ENCODE measurements around the gene RYR2.

The RYR2 gene

DNA sequence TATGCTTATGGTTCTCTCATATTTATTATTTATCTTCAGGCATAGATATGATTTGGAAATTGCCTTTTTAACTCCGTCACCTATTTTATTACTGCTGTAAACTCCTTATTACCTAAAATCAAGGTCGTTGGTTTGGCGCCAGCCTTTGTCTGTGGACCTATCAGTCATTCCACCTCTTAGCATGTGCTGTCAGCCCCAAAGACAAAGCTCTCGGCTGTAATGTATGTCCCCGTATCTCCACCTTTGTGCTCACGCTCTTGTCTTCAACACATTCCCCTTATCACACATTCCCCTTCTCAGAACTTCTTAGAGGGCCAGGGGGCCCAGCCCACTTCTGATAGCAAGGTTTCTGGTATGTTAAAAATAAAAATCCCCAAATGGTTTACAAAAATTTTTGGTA is 342.2 kb downstream of the RYR2 start:
- no peak for DNase-seq

- DNase-seq, result no peak
Measured at GRCh38 chr1:237386362-237387143, 344.6 kb downstream of the RYR2 start.

DNA sequence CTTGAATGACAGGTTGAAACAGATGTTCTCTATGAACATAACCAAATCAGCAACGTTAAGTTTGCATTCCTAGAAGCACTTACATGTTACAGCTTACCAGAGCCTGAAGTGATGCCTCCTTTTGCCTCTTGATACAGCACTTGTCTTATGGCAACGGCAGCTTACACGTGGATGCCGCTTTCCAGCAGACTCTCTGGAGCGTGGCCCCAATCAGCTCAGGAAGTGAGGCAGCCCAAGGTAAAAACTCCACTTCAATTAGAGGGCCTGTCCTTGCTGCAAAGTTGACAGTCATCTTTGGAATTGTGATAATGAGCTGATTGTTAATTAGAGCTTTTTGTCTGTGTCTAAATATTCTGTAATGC is 345.1 kb downstream of the RYR2 start:
- no peak for DNase-seq

DNA sequence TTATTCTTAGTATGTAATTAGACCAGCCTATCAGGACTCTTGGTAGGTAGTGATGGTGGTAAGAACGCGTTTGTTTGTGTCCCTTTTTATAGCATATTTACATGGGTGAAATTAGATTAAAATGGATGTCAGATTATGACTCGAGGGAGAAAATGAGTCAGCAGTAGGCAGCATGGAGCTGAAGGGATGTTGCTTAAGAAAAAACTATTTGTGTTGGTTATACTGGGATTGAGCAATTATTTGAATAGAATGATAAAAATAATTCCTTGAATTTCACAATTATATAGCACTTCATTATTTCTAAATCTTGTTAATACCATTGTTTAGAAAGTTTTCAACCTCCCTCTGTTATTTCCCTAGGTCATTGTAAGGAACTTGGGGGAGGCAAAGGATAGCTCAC is 348.8 kb downstream of the RYR2 start:
- DNase-seq, result no peak

DNA sequence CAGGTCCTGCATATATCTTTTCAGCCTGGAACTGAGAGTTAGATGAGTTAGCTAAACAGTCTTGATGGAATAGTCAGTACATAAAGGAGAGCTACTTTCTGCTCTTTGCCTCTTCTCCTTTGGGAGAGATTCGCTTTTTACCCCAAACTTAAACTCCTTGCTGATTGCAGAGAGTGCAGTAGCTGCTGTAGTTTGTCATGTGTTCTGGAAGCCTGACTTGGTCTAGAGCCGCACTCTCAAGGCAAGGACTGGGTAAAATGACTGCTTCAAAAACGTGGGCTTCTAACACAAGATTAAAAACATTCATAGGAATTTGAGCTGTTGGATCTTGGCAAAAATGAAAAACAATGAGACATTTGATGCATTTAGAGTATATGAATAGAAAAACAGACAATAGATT is 351.6 kb downstream of the RYR2 start:
- no peak for DNase-seq

DNA sequence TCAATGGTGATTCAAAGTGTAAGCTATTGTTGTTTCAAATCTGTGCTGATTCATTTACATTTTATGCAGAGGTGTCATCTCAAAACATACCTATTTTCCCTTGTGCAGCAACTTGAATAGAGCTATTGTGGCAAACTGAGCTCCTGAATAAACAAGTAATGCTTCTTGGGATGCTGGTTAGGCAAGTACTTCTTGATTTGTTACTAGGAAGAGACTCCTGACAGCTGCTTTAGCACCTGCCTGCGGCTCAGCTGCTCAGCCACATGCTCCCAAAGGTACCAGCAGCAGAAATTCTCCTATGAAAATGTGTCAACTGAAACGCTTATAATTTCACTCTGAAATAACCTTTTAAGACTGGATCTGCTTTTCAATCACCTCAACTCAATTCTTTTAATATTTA is 352.3 kb downstream of the RYR2 start:
- no peak for DNase-seq

DNA sequence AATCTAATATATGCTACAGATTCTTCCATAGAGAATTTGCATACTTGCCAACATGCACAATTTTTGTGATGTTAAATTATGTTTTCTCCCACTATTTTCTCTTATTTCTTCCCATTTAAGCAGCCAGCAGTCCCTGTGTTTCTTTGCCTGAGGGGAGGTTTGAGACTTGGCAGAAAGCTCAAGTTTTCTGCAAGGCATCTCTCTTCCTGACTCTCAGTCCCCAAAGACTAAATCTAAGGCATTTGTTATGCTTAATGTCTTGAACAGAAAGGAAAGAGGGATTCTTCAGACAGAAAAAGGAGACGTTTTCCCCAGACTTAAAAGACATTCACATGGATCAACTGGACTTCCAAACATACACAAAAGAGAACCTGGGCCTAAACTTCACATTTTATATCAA is 354.4 kb downstream of the RYR2 start:
- DNase-seq, result no peak

GRCh38 chr1:237398751-237399150 is 356.8 kb downstream of the RYR2 start:
- DNase-seq, result no peak

DNA sequence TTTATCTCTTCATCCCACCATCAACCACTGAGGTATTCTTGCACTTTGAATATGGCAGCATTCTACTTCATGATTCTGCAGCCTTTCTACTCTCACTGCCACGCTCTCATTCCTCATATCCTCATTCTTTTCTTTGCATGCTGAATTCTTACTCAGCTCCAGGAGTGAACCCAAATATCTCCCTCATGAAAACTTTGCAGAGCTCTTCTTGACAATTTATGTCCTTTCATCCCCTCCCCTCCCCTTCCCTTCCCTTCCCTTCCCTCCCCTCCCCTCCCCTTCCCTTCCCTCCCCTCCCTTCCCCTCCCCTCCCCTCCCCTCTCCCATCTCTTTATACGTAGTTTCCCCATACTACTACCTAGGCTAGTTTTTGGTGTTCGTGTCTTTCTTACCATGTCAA is 363.9 kb downstream of the RYR2 start:
- DNase-seq, result no peak

- no peak for DNase-seq
Measured at GRCh38 chr1:237411621-237412020, 369.6 kb downstream of the RYR2 start.

DNA sequence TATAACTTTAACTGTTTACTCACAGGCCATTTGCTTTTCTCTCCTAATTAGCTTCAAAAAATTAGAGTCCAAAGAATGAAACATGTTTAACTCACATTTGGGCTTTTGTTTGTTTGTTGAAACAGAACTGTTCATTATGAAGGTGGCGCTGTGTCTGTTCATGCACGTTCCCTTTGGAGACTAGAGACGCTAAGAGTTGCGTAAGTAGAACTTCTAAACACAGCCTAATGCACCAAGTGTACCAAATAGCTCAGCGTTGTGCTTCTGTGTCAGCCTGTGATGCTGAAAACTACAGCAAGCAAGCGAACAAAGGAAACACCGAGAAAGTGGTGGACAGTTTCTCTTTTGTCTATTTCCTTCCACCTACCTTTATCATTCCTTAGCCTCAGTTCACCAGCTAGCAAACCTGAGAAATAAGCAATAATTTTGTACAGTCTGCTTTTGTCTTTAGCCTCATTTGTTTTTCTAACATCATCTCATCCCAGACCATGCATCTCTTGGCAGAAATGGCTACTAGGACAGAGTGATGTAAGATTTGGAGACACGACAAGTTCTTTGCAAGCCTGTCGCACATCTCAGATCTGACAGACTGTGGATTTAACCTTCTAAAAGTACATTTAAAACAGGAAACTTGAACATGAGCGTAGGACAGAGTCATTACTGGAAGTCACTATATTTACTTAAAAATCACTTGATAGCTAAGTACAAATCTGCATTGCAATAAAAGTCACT is 375.1 kb downstream of the RYR2 start:
- no peak for DNase-seq

GRCh38 chr1:237428809-237429208 is 386.8 kb downstream of the RYR2 start:
- DNase-seq, result no peak

DNA sequence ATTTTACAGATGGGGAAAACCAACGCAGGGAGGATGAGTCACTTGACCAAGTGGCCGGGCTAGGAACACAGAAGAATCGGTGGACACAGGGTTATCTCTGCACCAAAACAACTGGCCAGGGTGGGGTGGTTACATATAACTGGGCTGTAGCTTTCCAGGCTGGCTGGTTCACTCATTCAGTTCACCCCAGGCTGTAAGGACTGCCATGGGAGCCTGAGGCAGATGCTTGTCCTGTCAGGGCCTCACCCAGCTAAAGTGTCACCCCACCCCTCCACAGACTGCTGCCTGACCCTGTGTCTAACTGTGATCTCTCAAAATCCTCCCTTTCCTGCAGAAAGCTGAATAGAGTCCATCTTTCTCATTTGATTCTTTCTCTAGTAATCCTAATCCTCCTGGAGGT is 387.3 kb downstream of the RYR2 start:
- no peak for DNase-seq

GRCh38 chr1:237431448-237431847 is 389.5 kb downstream of the RYR2 start:
- no peak for DNase-seq

- DNase-seq, result no peak
Measured at GRCh38 chr1:237440346-237440745, 398.4 kb downstream of the RYR2 start.

GRCh38 chr1:237444120-237444790 is 402.3 kb downstream of the RYR2 start:
- no peak for DNase-seq

DNA sequence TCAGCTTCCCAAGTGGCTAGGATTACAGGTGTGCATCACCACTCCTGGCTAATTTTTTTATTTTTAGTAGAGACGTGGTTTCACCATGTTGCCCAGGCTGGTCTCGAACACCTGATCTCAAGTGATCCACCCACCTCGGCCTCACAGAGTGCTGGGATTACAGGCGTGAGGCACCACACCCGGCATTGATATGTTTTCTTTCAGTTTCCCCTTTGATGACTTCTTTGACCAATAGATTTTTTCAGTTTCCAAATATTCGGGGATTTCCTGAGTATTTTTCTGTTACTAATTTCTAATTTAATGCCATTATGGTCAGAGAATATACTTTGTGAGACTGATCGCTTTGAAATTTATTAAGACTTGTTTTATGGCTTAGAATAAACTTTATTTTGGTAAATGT is 406.1 kb downstream of the RYR2 start:
- DNase-seq, result no peak

- no peak for DNase-seq
Measured at GRCh38 chr1:237457573-237457972, 415.6 kb downstream of the RYR2 start.

DNA sequence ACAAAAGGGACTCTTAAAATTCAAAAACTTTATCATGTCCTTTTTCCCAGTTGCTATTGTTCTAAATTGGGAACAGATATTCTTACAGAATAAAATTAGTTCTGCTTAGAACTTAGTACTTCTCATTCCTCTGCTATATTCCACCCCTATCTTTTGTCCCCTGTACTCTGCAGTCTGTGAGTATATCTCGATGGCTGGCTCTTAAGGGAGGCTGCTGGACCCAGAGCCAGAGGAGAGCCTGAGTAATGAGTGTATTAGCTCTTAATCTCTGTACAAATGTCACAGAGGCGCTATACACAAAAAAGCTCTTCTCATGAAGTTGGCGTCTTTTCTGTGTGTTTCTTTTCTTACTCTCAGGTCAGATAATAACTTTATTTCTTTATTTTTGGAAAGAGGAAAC is 425.3 kb downstream of the RYR2 start:
- no peak for DNase-seq

GRCh38 chr1:237470712-237471338 is 428.8 kb downstream of the RYR2 start:
- no peak for DNase-seq

DNA sequence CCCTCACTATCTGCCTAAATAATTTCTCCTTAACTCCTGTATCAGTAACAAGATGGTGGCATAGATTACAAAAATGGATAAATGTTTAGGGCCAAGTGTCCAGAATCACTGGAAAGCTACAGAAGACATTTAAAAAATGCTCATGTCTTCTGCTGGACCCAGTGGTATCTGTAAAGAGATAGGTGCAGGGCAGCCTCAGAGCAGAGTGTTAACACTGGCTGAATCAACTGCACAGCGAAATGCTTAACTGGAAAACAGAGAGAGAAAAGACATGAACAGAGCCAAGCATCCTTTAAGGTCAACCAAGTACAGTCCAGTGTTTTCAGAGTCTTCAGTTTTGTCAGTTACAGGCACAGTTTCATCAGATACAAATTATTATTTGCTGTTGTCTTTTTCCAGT is 429.4 kb downstream of the RYR2 start:
- DNase-seq, result no peak

GRCh38 chr1:237471956-237472355 is 430.0 kb downstream of the RYR2 start:
- DNase-seq, result no peak

GRCh38 chr1:237473854-237474253 is 431.9 kb downstream of the RYR2 start:
- DNase-seq, result no peak

GRCh38 chr1:237478082-237478481 is 436.1 kb downstream of the RYR2 start:
- DNase-seq, result no peak
